Testis (tissue), 3 donors: ENCODE results near the gene KIF26A. TPM values are rescaled to one million over a fixed set of nuclear protein-coding genes. Genes with fewer than 3 reads are reported as not detected.

Experiments used
- DNase-seq: peaks from one replicate; pipeline ENCODE4 v3.0.0-alpha.2; 2019
- H3K27ac ChIP-seq, 2 donors: fragments of 200-600 bp; sonication (generic); one replicate each; pipeline ENCODE4 v1.5.1; 2019
- H3K27me3 ChIP-seq: fragments of 200-600 bp; sonication (generic); one replicate; pipeline ENCODE4 v1.5.1; 2019
- H3K36me3 ChIP-seq: fragments of 200-600 bp; sonication (generic); one replicate; pipeline ENCODE4 v1.5.1; 2017; ENCODE audit warnings: low read depth; ENCODE audit errors: missing control alignments
- H3K4me1 ChIP-seq: fragments of 200-600 bp; sonication (generic); one replicate; pipeline ENCODE4 v1.5.1; 2019
- H3K4me3 ChIP-seq, 2 donors: fragments of 200-600 bp; sonication (generic); one replicate each; pipeline ENCODE4 v1.5.1; 2017 to 2019
- H3K9me3 ChIP-seq: fragments of 200-600 bp; sonication (generic); one replicate; pipeline ENCODE4 v1.5.1; 2017
- POLR2A ChIP-seq: fragments of 450-650 bp; IDR thresholded peaks from one replicate; pipeline ENCODE4 v1.6.1; 2017; ENCODE audit warnings: antibody characterized with exemption, mild to moderate bottlenecking, moderate library complexity
- WGBS, 2 donors: methylation state at CpG; one replicate each; pipeline ENCODE4 v1.1.5; 2018; 5-methylcytosine and 5-hydroxymethylcytosine counted together
- intact Hi-C: fragments of 100-400 bp; cut with DNase I; formaldehyde crosslinking; loops from one replicate; pipeline ENCODE4 v1.15.1; 2023; ENCODE audit warnings: low total_unique reads
- polyA plus RNA-seq: library from polyadenylated mRNA; stranded (reverse); fragments of 350-450 nt; fragmentation: Illumina TruSeq; extraction: RNeasy Lipid Tissue Mini Kit (QIAGEN cat#74804); gene quantifications from one replicate; pipeline ENCODE4 v1.2.3, GENCODE V29; 2014; ENCODE audit warnings: low read depth, low replicate concordance; ENCODE audit not compliant: insufficient read depth
- total RNA-seq, 2 donors: library from RNA; depleted of rRNA; stranded (reverse); fragments of >200 nt; gene quantifications; one replicate each; pipeline ENCODE4 v1.2.3, GENCODE V29; 2016
- TF ChIP-seq, protein P1 (sequence below), 3 experiments: fragments of 450-650 bp in 2 of 3; fragments of 200-600 bp in 1 of 3; sonication (generic) in 1 of 3; IDR thresholded peaks; one replicate each; pipeline ENCODE4 v1.5.1; 2016 to 2019; ENCODE audit warnings: antibody characterized with exemption in 3 of 3, mild to moderate bottlenecking in 2 of 3, moderate library complexity in 1 of 3

The KIF26A gene
- total and polyA plus RNA-seq, 3 donors from 2014 or later, result 5.6 to 21.2 (median 18.3) TPM

DNA sequence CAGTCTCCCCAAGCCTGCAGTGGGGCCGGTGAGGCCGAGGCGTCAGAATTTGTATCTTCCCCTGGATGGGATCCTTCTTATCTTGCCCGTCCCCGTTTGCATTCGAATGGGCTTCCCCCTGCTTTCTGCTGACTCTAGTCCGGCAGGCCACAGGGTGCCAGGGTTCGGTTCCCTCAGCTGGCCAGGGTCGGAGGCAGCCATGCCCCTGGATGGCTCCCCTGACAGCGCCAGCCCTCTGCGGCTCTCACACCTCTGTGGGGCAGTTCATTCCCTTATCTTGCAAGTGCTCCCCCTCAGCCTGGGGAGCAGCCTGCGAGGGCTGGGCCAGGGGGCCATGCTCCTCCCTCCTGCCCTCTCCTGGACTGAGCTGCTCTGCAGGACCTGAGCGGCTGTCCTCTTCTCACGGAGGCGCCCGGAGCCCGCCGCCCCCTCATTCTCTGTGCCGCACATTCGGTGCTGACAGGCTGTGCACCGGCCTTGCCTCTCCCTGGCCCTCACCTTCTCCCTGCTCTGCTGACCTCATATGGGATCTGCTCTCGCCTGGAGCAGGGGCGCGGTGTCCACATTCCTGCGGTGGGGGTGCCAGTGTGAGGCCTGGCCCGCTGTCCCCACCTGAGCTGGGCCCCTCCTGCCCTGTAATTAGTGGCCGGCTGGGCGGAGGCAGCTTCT lies 32.8 kb downstream of the KIF26A start:
- H3K27me3 ChIP-seq, result no peaks in the 10 kb centered on the region
- 52 to 64% methylated on average over 22 to 27 of the region's 28 CpGs for WGBS, 2 donors
- no peak overlapping the region for H3K27ac ChIP-seq
- no peaks in the 10 kb centered on the region for H3K9me3 ChIP-seq
- TF ChIP-seq, protein P1, sequence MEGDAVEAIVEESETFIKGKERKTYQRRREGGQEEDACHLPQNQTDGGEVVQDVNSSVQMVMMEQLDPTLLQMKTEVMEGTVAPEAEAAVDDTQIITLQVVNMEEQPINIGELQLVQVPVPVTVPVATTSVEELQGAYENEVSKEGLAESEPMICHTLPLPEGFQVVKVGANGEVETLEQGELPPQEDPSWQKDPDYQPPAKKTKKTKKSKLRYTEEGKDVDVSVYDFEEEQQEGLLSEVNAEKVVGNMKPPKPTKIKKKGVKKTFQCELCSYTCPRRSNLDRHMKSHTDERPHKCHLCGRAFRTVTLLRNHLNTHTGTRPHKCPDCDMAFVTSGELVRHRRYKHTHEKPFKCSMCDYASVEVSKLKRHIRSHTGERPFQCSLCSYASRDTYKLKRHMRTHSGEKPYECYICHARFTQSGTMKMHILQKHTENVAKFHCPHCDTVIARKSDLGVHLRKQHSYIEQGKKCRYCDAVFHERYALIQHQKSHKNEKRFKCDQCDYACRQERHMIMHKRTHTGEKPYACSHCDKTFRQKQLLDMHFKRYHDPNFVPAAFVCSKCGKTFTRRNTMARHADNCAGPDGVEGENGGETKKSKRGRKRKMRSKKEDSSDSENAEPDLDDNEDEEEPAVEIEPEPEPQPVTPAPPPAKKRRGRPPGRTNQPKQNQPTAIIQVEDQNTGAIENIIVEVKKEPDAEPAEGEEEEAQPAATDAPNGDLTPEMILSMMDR (IDR thresholded peaks at IDR 0.05), result no peak
- no peak for TF ChIP-seq POLR2A
- intact Hi-C loops, result no loop called here
- DNase-seq, result no peak
- H3K4me1 ChIP-seq, result peaks cover 8% of the 10 kb centered on the region
- H3K4me3 ChIP-seq, result peak overlapping the region in 1 of 2 donors; percentile 9
- H3K36me3 ChIP-seq, result no peaks in the 10 kb centered on the region

DNA sequence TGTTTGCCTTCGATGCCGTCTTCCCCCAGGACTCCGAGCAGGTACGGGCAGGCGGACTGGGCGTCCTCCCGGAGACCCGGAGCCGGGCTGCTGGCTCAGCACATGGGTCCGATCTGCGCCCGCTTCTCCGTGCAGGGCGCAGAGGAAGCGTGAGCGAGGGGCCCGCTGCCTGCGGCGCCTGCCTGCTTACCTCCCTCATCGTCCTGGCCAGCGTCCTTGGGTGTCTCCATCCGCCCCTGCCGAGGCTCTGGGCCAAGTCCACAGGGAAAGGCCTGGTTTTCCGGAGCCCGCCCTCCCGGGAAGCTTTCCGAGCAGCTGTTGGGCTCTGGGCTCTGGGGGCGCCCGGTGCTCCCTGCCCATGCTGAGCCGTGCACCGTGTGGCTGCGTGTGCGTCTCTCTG lies 33.5 kb downstream of the KIF26A start:
- Histone ChIP-seq H3K4me3 (peak overlapping the region in 1 of 2 donors; percentile 9), H3K4me1 (peaks cover 8% of the 10 kb centered on the region), H3K27ac (no peak overlapping the region), H3K9me3 (no peaks in the 10 kb centered on the region), H3K36me3 (no peaks in the 10 kb centered on the region), H3K27me3 (no peaks in the 10 kb centered on the region)
- no peak for TF ChIP-seq POLR2A
- TF ChIP-seq, protein P1 (IDR thresholded peaks at IDR 0.05), result no peak
- intact Hi-C loops, result no loop called here
- 33 to 47% methylated on average over 12 to 25 of the region's 33 CpGs for WGBS, 2 donors
- DNase-seq, result peak; percentile 67

DNA sequence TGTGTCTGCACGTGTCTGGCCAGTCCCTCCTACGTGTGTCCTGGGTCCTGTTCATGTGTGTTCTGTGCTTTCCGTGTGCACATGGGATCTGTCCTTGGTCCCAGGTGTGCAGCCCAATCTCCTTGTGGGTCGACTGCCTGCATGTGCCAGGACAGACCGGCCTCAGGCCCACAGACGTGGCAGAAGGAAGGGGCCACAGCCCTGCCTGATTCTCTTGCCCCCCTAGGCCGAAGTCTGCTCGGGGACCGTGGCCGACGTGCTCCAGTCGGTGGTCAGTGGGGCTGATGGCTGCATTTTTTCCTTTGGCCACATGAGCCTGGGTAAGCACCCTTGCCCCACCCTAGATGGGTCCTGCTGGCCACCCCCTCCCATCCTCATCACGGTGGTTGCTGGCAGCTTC lies 34.0 kb downstream of the KIF26A start:
- peaks cover 8% of the 10 kb centered on the region for H3K4me1 ChIP-seq
- intact Hi-C loops, result no loop called here
- H3K27ac ChIP-seq, result no peak overlapping the region
- WGBS, 2 donors, result 76 to 100% methylated on average over 3 to 12 of the region's 13 CpGs
- DNase-seq, result no peak
- H3K27me3 ChIP-seq, result no peaks in the 10 kb centered on the region
- no peaks in the 10 kb centered on the region for H3K9me3 ChIP-seq
- H3K4me3 ChIP-seq, result no peak overlapping the region
- TF ChIP-seq, protein P1 (IDR thresholded peaks at IDR 0.05), result no peak
- TF ChIP-seq POLR2A, result no peak
- no peaks in the 10 kb centered on the region for H3K36me3 ChIP-seq

DNA sequence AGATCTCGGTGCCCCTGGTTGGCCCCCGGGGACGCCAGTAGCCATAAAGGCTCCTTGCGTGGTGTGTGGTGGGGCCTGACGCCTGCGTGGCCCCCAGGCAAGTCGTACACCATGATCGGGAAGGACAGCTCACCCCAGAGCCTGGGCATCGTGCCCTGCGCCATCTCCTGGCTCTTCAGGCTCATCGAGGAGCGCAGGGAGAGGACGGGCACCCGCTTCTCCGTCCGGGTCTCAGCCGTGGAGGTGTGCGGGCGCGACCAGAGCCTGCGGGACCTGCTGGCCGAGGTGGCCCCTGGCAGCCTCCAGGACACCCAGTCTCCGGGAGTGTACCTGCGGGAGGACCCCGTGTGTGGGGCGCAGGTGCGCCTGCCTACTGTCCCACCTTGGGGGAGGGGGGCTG lies 34.5 kb downstream of the KIF26A start:
- TF ChIP-seq, protein P1 (IDR thresholded peaks at IDR 0.05), result no peak
- TF ChIP-seq POLR2A, result no peak
- no peak for DNase-seq
- Histone ChIP-seq H3K27me3 (no peaks in the 10 kb centered on the region), H3K4me1 (peaks cover 8% of the 10 kb centered on the region), H3K27ac (no peak overlapping the region), H3K36me3 (no peaks in the 10 kb centered on the region), H3K4me3 (no peak overlapping the region), H3K9me3 (no peaks in the 10 kb centered on the region)
- intact Hi-C loops, result no loop called here
- 94% methylated on average over 11 of the region's 27 CpGs; no CpG with 5 or more reads in 1 of the 2 donors for WGBS, 2 donors

DNA sequence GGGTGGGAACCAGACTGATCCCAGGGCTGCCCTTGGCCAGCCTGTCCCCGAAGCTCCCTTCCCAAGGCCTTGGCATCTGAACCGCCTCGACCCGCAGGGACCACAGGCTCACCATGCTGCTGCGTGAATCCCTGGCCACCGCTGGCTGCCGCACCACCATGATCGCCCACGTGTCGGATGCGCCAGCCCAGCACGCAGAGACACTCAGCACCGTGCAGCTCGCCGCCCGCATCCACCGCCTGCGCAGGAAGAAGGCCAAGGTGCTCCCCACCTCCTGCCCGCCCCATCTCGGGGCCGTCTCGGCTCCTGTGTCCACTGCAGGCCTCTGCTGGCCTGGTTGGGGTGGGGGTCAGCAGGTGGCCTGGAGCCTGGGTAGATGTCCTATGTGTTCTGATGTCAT lies 35.7 kb downstream of the KIF26A start:
- no peaks in the 10 kb centered on the region for H3K9me3 ChIP-seq
- WGBS, 2 donors, result 96 to 97% methylated on average over 14 to 22 of the region's 22 CpGs
- H3K4me3 ChIP-seq, result no peak overlapping the region
- no peak for TF ChIP-seq POLR2A
- TF ChIP-seq, protein P1 (IDR thresholded peaks at IDR 0.05), result no peak
- H3K27me3 ChIP-seq, result no peaks in the 10 kb centered on the region
- no peaks in the 10 kb centered on the region for H3K36me3 ChIP-seq
- intact Hi-C loops, result no loop called here
- DNase-seq, result no peak
- no peak overlapping the region for H3K27ac ChIP-seq
- peaks cover 8% of the 10 kb centered on the region for H3K4me1 ChIP-seq
